CD14-positive monocyte (primary cell): Measurements from ENCODE around the gene PCDHGC4. TPM values are rescaled to one million over a fixed set of nuclear protein-coding genes. Genes with fewer than 3 reads are reported as not detected.

Experiments
- DNase-seq, 3 donors: peaks; one replicate each; pipeline ENCODE4 v3.0.0-alpha.2; 2011 to 2022
- H2AFZ ChIP-seq: 2 replicates; pipeline ENCODE4 v1.6.0; 2012; ENCODE audit warnings: mild to moderate bottlenecking, low read depth, low read length, inconsistent platforms; ENCODE audit not compliant: insufficient read depth, poor library complexity, severe bottlenecking
- H3K27ac ChIP-seq, 2 donors: 1 replicate in 1 of 2; 2 replicates in 1 of 2; pipeline ENCODE4 v1.5.1; 2012 to 2013; ENCODE audit warnings: low read length in 2 of 2, control low read depth in 1 of 2, inconsistent platforms in 1 of 2, low read depth in 1 of 2, mild to moderate bottlenecking in 1 of 2
- H3K27me3 ChIP-seq, 2 donors: one replicate each; pipeline versions ENCODE4 v1.6.0 to v1.6.1; 2011 to 2013; ENCODE audit warnings: low read length in 2 of 2; ENCODE audit not compliant: control insufficient read depth in 2 of 2, insufficient read depth in 2 of 2
- H3K36me3 ChIP-seq, 2 donors: replicated peaks in 1 of 2; 1 replicate in 1 of 2; 2 replicates in 1 of 2; pipeline versions ENCODE4 v1.5.1 to v1.6.1; 2012 to 2013; ENCODE audit warnings: low read length in 2 of 2, control low read depth in 1 of 2, inconsistent platforms in 1 of 2, mild to moderate bottlenecking in 1 of 2; ENCODE audit not compliant: insufficient read depth in 2 of 2, control insufficient read depth in 1 of 2
- H3K4me1 ChIP-seq, 2 donors: 1 replicate in 1 of 2; 2 replicates in 1 of 2; pipeline versions ENCODE4 v1.5.1 to v1.6.1; 2012 to 2013; ENCODE audit warnings: low read length in 2 of 2, control low read depth in 1 of 2, inconsistent platforms in 1 of 2, mild to moderate bottlenecking in 1 of 2, moderate library complexity in 1 of 2; ENCODE audit not compliant: insufficient read depth in 2 of 2, control insufficient read depth in 1 of 2
- H3K4me2 ChIP-seq: replicated peaks from 2 replicates; pipeline ENCODE3; 2012; ENCODE audit warnings: low read length, moderate library complexity, mild to moderate bottlenecking; ENCODE audit not compliant: poor library complexity, severe bottlenecking; ENCODE audit errors: extremely low read depth
- H3K4me3 ChIP-seq, 3 experiments: fragments of 200-600 bp in 1 of 3; sonication (generic) in 1 of 3; replicated peaks in 1 of 3; 1 replicate in 2 of 3; 2 replicates in 1 of 3; pipeline ENCODE4 v1.5.1; 2011 to 2013; ENCODE audit warnings: low read length in 3 of 3, mild to moderate bottlenecking in 3 of 3, control low read depth in 2 of 3, low read depth in 2 of 3, inconsistent platforms in 1 of 3, moderate library complexity in 1 of 3
- H3K79me2 ChIP-seq: 2 replicates; pipeline ENCODE4 v1.6.0; 2012; ENCODE audit warnings: mild to moderate bottlenecking, control low read depth, inconsistent platforms, low read length, moderate library complexity; ENCODE audit not compliant: insufficient read depth
- H3K9ac ChIP-seq: 2 replicates; pipeline ENCODE4 v1.6.0; 2017; ENCODE audit warnings: low read length, mild to moderate bottlenecking; ENCODE audit not compliant: insufficient read depth, poor library complexity, severe bottlenecking
- H3K9me3 ChIP-seq, 2 donors: replicated peaks in 1 of 2; 1 replicate in 1 of 2; 2 replicates in 1 of 2; pipeline versions ENCODE4 v1.5.1 to v1.6.1; 2012 to 2013; ENCODE audit warnings: low read length in 2 of 2, control low read depth in 1 of 2; ENCODE audit not compliant: control insufficient read depth in 1 of 2, insufficient read depth in 1 of 2
- H4K20me1 ChIP-seq: 2 replicates; pipeline ENCODE4 v1.6.0; 2012; ENCODE audit warnings: mild to moderate bottlenecking, low read length, control low read depth, moderate library complexity; ENCODE audit not compliant: insufficient read depth
- H3K27ac Mint-ChIP-seq, 7 donors: one replicate each; pipeline ENCODE4 v1.8.0; 2020; ENCODE audit warnings: mild to moderate bottlenecking in 7 of 7, mixed read lengths in 7 of 7, moderate library complexity in 6 of 7, inconsistent platforms in 2 of 7
- H3K27me3 Mint-ChIP-seq, 3 donors: one replicate each; pipeline ENCODE4 v1.8.0; 2021 to 2022; ENCODE audit warnings: low read depth in 3 of 3, mild to moderate bottlenecking in 3 of 3, mixed read lengths in 3 of 3, moderate library complexity in 3 of 3, inconsistent platforms in 1 of 3
- H3K36me3 Mint-ChIP-seq, 2 donors: one replicate each; pipeline ENCODE4 v1.8.0; 2020; ENCODE audit warnings: mixed read lengths in 2 of 2, inconsistent platforms in 1 of 2, mild to moderate bottlenecking in 1 of 2
- H3K4me1 Mint-ChIP-seq: one replicate; pipeline ENCODE4 v1.8.0; 2020; ENCODE audit warnings: mild to moderate bottlenecking, mixed read lengths
- H3K4me3 Mint-ChIP-seq, 2 donors: one replicate each; pipeline ENCODE4 v1.8.0; 2020; ENCODE audit warnings: mild to moderate bottlenecking in 2 of 2, mixed read lengths in 2 of 2, moderate library complexity in 1 of 2
- H3K9me3 Mint-ChIP-seq, 7 donors: one replicate each; pipeline ENCODE4 v1.8.0; 2020 to 2022; ENCODE audit warnings: mixed read lengths in 7 of 7, mild to moderate bottlenecking in 6 of 7, moderate library complexity in 6 of 7, inconsistent platforms in 2 of 7
- CTCF ChIP-seq: fragments of 200-600 bp; IDR thresholded peaks from one replicate; pipeline ENCODE4 v1.8.0; 2022; ENCODE audit warnings: antibody characterized with exemption, mild to moderate bottlenecking
- WGBS: methylation state at CpG from one replicate; pipeline ENCODE4 v1.1.5; 2013; ENCODE audit warnings: missing lambda C conversion rate; ENCODE audit not compliant: insufficient coverage; 5-methylcytosine and 5-hydroxymethylcytosine counted together
- intact Hi-C, 2 donors: fragments of 100-400 bp; cut with micrococcal nuclease; formaldehyde crosslinking; loops; one replicate each; pipeline versions ENCODE4 v1.15.0 to v1.15.1; 2023
- polyA plus RNA-seq, 3 donors: library from polyadenylated mRNA; depleted of rRNA in 1 of 3; unstranded in 2 of 3; stranded (reverse) in 1 of 3; fragments of 300-500 nt in 2 of 3; fragments of >200 nt in 1 of 3; fragmentation: Illumina TruSeq in 2 of 3; gene quantifications; 1 replicate in 2 of 3; 2 replicates in 1 of 3; pipeline ENCODE4 v1.2.3, GENCODE V29; 2012 to 2021

PCDHGC4 gene
- polyA plus RNA-seq, 3 donors = not detected

GRCh38 chr5:141485321-141486055 is 658 bp downstream of the PCDHGC4 start:
- 46% methylated on average over 33 of the region's 38 CpGs for WGBS

GRCh38 chr5:141486091-141486490 is 1.3 kb downstream of the PCDHGC4 start:
- H3K4me1 ChIP-seq = no peaks in the 10 kb centered on the region
- no peaks in the 10 kb centered on the region for H3K79me2 ChIP-seq
- no peak overlapping the region for H3K27ac ChIP-seq
- peaks cover 8% of the 10 kb centered on the region for H3K4me1 Mint-ChIP-seq
- H4K20me1 ChIP-seq = no peaks in the 10 kb centered on the region
- H3K9me3 ChIP-seq = peaks cover 0 to 23% of the 10 kb centered on the region in 2 donors
- WGBS = 92% methylated on average over 6 of the region's 9 CpGs
- H3K27ac Mint-ChIP-seq = no peak overlapping the region
- H2AFZ ChIP-seq = no peak overlapping the region
- TF ChIP-seq CTCF = no peak
- H3K9me3 Mint-ChIP-seq = peaks cover 0 to 19% (median 8%) of the 10 kb centered on the region in 7 donors
- H3K4me3 ChIP-seq = no peak overlapping the region
- H3K36me3 ChIP-seq = no peaks in the 10 kb centered on the region
- H3K36me3 Mint-ChIP-seq = no peaks in the 10 kb centered on the region
- H3K27me3 ChIP-seq = peaks cover 48 to 89% of the 10 kb centered on the region in 2 donors
- intact Hi-C loops = no loop called here
- H3K9ac ChIP-seq = no peak overlapping the region
- H3K4me3 Mint-ChIP-seq = peak overlapping the region in 1 of 2 donors; percentile 76
- no peak overlapping the region for H3K4me2 ChIP-seq
- H3K27me3 Mint-ChIP-seq = peaks cover 66 to 89% (median 79%) of the 10 kb centered on the region in 3 donors
- DNase-seq = no peak

More at GRCh38 chr5:141485321-141486055, 658 bp downstream of the PCDHGC4 start:
- H3K36me3 Mint-ChIP-seq = no peaks in the 10 kb centered on the region
- Histone ChIP-seq H4K20me1 (no peaks in the 10 kb centered on the region), H3K36me3 (no peaks in the 10 kb centered on the region), H3K27me3 (peaks cover 42 to 88% of the 10 kb centered on the region in 2 donors), H3K9ac (no peak overlapping the region), H2AFZ (no peak overlapping the region), H3K4me2 (no peak overlapping the region), H3K79me2 (no peaks in the 10 kb centered on the region), H3K4me3 (no peak overlapping the region), H3K4me1 (no peaks in the 10 kb centered on the region), H3K27ac (no peak overlapping the region), H3K9me3 (peaks cover 0 to 17% of the 10 kb centered on the region in 2 donors)
- peaks cover 0 to 14% (median 8%) of the 10 kb centered on the region in 7 donors for H3K9me3 Mint-ChIP-seq
- intact Hi-C loops = no loop called here
- no peak for TF ChIP-seq CTCF
- H3K4me3 Mint-ChIP-seq = peak overlapping the region in 1 of 2 donors; percentile 76
- DNase-seq = no peak
- no peak overlapping the region for H3K27ac Mint-ChIP-seq
- H3K4me1 Mint-ChIP-seq = peaks cover 8% of the 10 kb centered on the region
- H3K27me3 Mint-ChIP-seq = peaks cover 60 to 83% (median 78%) of the 10 kb centered on the region in 3 donors
